Upper lobe of left lung (tissue), 6 donors: ENCODE results near the gene DPH2. TPM values are rescaled to one million over a fixed set of nuclear protein-coding genes. Genes with fewer than 3 reads are reported as not detected.
A peak's percentile ranks its signal among the peaks of the same experiment; 100 is the strongest.

Experiments
- ATAC-seq, 2 donors: fragments of 200-7000 bp; cut with Tn5 transposase; one replicate each; pipeline ENCODE4 v1.9.1; 2022; ENCODE audit warnings: mild to moderate bottlenecking in 2 of 2, moderate library complexity in 2 of 2; ENCODE audit not compliant: low FRiP score in 2 of 2
- DNase-seq, 2 donors: peaks; one replicate each; pipeline ENCODE4 v3.0.0-alpha.2; 2019 to 2020
- H3K27ac ChIP-seq, 4 donors: fragments of 200-600 bp; sonication (generic); one replicate each; pipeline ENCODE4 v1.5.1; 2016 to 2019
- H3K27me3 ChIP-seq, 4 donors: fragments of 200-600 bp; sonication (generic); one replicate each; pipeline ENCODE4 v1.5.1; 2017 to 2019
- H3K36me3 ChIP-seq, 4 donors: fragments of 200-600 bp; sonication (generic); one replicate each; pipeline ENCODE4 v1.5.1; 2016 to 2019
- H3K4me1 ChIP-seq, 4 donors: fragments of 200-600 bp; sonication (generic); one replicate each; pipeline ENCODE4 v1.5.1; 2018 to 2019
- H3K4me3 ChIP-seq, 4 donors: fragments of 200-600 bp; sonication (generic); one replicate each; pipeline ENCODE4 v1.5.1; 2017 to 2019; ENCODE audit warnings: mild to moderate bottlenecking in 2 of 4, moderate library complexity in 1 of 4
- H3K9me3 ChIP-seq, 4 donors: fragments of 200-600 bp; sonication (generic); one replicate each; pipeline ENCODE4 v1.5.1; 2018 to 2019
- EP300 ChIP-seq, 4 donors: sonication (generic); formaldehyde crosslinking; IDR thresholded peaks; one replicate each; pipeline ENCODE4 v1.5.1; 2017; ENCODE audit warnings: antibody characterized with exemption in 4 of 4, control low read depth in 2 of 4
- POLR2A ChIP-seq, 4 donors: fragments of 450-650 bp; IDR thresholded peaks; one replicate each; pipeline ENCODE4 v1.5.1; 2016 to 2017; ENCODE audit warnings: antibody characterized with exemption in 4 of 4, mild to moderate bottlenecking in 2 of 4
- POLR2AphosphoS5 ChIP-seq, 2 donors: sonication (generic); formaldehyde crosslinking; IDR thresholded peaks; one replicate each; pipeline ENCODE4 v1.5.1; 2017; ENCODE audit warnings: antibody characterized with exemption in 2 of 2
- WGBS, 2 donors: methylation state at CpG; one replicate each; pipeline ENCODE4 v1.1.5; 2017 to 2018; 5-methylcytosine and 5-hydroxymethylcytosine counted together
- total RNA-seq, 6 donors: library from RNA; depleted of rRNA in 4 of 6; stranded (reverse); fragments of >200 nt in 4 of 6; gene quantifications; one replicate each; pipeline versions ENCODE4 v1.1.0 to v1.2.1, GENCODE V29; 2016 to 2021
- TF ChIP-seq, protein P1 (sequence below), 6 experiments: fragments of 450-650 bp in 4 of 6; fragments of 200-600 bp in 2 of 6; sonication (generic) in 2 of 6; IDR thresholded peaks; one replicate each; pipeline ENCODE4 v1.5.1; 2016 to 2019; ENCODE audit warnings: antibody characterized with exemption in 6 of 6
- donor health status: DM: no; HTN: no; CAD: no; lungs with moderate emphysema.
- donor health status: DM: no; HTN: yes; CAD: no; lungs with severe emphysema.

Gene DPH2, protein sequence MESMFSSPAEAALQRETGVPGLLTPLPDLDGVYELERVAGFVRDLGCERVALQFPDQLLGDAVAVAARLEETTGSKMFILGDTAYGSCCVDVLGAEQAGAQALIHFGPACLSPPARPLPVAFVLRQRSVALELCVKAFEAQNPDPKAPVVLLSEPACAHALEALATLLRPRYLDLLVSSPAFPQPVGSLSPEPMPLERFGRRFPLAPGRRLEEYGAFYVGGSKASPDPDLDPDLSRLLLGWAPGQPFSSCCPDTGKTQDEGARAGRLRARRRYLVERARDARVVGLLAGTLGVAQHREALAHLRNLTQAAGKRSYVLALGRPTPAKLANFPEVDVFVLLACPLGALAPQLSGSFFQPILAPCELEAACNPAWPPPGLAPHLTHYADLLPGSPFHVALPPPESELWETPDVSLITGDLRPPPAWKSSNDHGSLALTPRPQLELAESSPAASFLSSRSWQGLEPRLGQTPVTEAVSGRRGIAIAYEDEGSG
- total RNA-seq = 10 to 100 TPM; 12.9 to 30.4 (median 16.6) TPM

DNA sequence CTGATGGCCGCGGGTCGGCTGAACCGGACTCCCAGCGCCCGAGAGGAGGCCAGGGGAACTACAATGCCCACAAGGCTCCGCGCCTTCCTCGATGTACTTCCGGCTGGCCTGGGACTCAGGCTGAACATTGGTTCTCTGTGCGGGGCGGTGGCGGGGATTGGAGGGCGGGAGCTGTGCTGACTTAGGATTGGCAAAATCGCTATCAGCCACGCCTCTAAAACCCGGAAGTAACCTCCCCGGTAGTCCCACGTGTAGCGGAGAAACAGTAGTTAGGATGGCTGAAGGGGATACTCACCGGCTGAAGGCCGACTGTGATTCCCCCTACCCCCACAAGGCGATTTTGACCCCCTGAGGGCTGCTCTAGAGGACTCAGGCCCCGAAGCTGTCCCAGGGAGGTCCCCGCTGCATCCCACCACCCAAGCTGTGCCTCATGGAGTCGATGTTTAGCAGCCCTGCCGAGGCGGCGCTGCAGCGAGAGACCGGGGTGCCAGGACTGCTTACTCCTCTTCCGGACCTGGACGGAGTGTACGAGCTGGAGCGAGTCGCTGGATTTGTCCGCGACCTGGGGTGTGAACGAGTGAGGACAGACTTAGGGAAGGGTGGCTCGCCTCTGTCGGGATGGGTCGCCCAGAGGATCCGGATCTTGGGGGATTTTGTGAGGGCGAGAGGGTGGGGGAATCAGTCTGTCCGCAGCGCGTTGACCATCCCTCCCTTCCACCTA lies at the start of gene DPH2:
Gene DPH2 (plus strand): TSS at position 265 of the 721 bp plus-strand sequence. CDS start 166 bp downstream, at position 431.
- ATAC-seq (peak; percentile 95), DNase-seq (peak; percentile 93 to 98)
- WGBS, 2 donors = 1% methylated on average over 31 to 43 of the region's 47 CpGs
- Histone ChIP-seq H3K9me3 (no peaks in the 10 kb centered on the region), H3K27me3 (no peaks in the 10 kb centered on the region), H3K27ac (peak within 1 kb of the TSS; percentile 16 to 27 (median 22)), H3K4me1 (peaks cover 14 to 30% (median 16%) of the 10 kb centered on the region in 4 donors), H3K4me3 (peak within 1 kb of the TSS; percentile 71 to 93 (median 90)), H3K36me3 (peaks cover 0 to 29% (median 15%) of the 10 kb centered on the region in 4 donors)
- TF ChIP-seq, protein P1, sequence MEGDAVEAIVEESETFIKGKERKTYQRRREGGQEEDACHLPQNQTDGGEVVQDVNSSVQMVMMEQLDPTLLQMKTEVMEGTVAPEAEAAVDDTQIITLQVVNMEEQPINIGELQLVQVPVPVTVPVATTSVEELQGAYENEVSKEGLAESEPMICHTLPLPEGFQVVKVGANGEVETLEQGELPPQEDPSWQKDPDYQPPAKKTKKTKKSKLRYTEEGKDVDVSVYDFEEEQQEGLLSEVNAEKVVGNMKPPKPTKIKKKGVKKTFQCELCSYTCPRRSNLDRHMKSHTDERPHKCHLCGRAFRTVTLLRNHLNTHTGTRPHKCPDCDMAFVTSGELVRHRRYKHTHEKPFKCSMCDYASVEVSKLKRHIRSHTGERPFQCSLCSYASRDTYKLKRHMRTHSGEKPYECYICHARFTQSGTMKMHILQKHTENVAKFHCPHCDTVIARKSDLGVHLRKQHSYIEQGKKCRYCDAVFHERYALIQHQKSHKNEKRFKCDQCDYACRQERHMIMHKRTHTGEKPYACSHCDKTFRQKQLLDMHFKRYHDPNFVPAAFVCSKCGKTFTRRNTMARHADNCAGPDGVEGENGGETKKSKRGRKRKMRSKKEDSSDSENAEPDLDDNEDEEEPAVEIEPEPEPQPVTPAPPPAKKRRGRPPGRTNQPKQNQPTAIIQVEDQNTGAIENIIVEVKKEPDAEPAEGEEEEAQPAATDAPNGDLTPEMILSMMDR (IDR thresholded peaks at IDR 0.05) = peak in 5 of 6 experiments; percentile 22 to 36 (median 33)
- TF ChIP-seq POLR2A (IDR thresholded peaks at IDR 0.05) (peak in 1 of 4 donors; percentile 45), EP300 (IDR thresholded peaks at IDR 0.05) (no peak), POLR2AphosphoS5 (IDR thresholded peaks at IDR 0.05) (peak in 1 of 2 donors; percentile 35)

DNA sequence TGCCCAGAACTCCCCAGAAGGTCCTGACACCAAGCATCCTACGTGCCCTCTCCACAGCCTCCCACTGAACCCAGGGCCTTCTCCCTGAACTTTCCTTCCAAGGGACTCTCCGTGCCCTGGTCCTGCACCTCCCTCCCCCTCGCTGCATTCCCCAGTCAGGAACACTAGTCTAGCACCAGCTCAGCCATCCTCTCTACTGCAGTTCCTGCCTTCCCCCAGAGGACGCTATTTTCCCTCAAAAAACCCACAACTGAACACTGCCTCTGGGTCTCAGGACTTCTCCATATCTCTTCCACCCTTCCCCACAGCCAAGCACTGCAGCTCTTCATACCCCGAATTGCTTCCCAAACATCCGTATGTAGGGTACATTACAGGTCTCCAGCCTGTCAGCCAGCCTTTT lies 48.8 kb upstream of the DPH2 start:
- Histone ChIP-seq H3K27ac (no peak overlapping the region), H3K36me3 (peaks cover 0 to 10% (median 2%) of the 10 kb centered on the region in 4 donors), H3K27me3 (no peaks in the 10 kb centered on the region), H3K4me3 (no peak overlapping the region), H3K4me1 (no peaks in the 10 kb centered on the region), H3K9me3 (no peaks in the 10 kb centered on the region)
- no peak for TF ChIP-seq POLR2AphosphoS5 (IDR thresholded peaks at IDR 0.05)
- TF ChIP-seq POLR2A (IDR thresholded peaks at IDR 0.05) = no peak
- TF ChIP-seq EP300 (IDR thresholded peaks at IDR 0.05) = no peak
- TF ChIP-seq, protein P1 (IDR thresholded peaks at IDR 0.05) = no peak
- DNase-seq = no peak
- WGBS, 2 donors = 96% methylated on average over 6 of the region's 6 CpGs
- ATAC-seq = no peak

DNA sequence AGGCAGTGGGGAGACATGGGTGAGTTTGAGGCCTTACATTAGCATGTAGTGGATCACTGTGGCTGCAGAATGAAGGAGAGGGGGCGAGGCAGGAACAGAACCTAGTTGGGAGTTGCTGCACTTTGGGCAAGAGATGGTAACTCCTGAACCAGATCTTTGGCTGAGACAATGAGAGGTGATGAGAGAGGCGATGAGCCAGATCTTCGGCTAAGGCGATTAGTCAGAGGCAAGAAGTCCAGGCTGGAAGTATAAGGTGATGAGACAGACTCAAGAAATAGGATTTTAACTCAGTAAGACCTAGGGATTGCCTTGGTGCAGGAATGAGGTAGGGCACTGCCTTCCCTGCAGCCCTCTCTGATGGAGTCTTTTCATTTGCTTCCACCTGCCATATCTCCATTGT lies 45.3 kb upstream of the DPH2 start:
- Histone ChIP-seq H3K27ac (no peak overlapping the region), H3K9me3 (no peaks in the 10 kb centered on the region), H3K27me3 (no peaks in the 10 kb centered on the region), H3K36me3 (peaks cover 0 to 12% (median 2%) of the 10 kb centered on the region in 4 donors), H3K4me3 (no peak overlapping the region), H3K4me1 (no peaks in the 10 kb centered on the region)
- WGBS, 2 donors = 73 to 82% methylated on average over 4 of the region's 4 CpGs
- no peak for ATAC-seq
- DNase-seq = no peak
- TF ChIP-seq EP300 (IDR thresholded peaks at IDR 0.05) (no peak), POLR2A (IDR thresholded peaks at IDR 0.05) (no peak), POLR2AphosphoS5 (IDR thresholded peaks at IDR 0.05) (no peak)
- TF ChIP-seq, protein P1 (IDR thresholded peaks at IDR 0.05) = no peak

DNA sequence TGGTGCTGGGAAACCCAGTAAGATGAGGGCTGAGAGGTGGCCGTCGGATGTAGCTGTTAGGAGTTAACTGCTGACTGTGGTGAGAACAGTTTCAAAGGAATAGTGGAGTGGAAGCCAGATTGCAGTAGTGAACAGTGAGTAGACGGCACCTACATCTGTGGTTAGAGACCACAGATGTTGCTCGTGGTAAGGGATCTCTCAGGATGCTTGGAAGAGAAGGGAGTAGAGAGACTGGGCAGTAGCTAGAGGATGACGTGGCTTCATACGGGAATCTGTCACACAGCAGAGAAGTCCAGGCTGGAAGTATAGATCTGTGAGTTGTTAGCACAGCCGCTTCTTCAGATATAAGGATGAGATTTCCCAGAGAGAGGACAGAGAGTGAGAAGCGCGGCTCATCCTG lies 44.0 kb upstream of the DPH2 start:
- Histone ChIP-seq H3K9me3 (no peaks in the 10 kb centered on the region), H3K36me3 (peaks cover 0 to 19% (median 2%) of the 10 kb centered on the region in 4 donors), H3K27ac (no peak overlapping the region), H3K4me3 (no peak overlapping the region), H3K27me3 (no peaks in the 10 kb centered on the region), H3K4me1 (no peaks in the 10 kb centered on the region)
- no peak for DNase-seq
- no peak for ATAC-seq
- TF ChIP-seq POLR2AphosphoS5 (IDR thresholded peaks at IDR 0.05) (no peak), EP300 (IDR thresholded peaks at IDR 0.05) (no peak), POLR2A (IDR thresholded peaks at IDR 0.05) (no peak)
- TF ChIP-seq, protein P1 (IDR thresholded peaks at IDR 0.05) = no peak
- WGBS, 2 donors = 91% methylated on average over 9 of the region's 9 CpGs
